ENCODE data around the gene TES.
"Not testable (repeated sequence)": the region's sequence is repeated elsewhere in the genome, so short reads cannot be mapped to it uniquely, and the experiment has no call there.

Gene TES

DNA sequence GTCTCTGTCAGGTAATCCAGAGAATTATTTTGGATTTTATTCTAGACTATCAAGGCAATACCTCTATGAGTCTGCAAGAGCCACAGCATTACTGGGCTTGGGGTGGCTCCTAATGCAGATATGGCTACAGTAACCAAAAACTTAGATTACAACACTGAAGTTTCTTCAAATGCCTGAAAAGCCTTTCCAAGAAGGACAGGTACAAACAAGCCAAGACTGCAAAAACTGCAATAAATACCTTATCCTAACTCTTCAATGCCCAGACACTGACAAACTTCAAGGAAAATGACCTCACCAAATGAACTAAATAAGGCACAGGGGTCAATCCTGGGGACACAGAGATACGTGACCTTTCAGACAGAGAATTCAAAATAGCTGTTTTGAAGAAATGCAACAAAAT is 82.0 kb downstream of the TES start:
- no peak for DNase-seq

DNA sequence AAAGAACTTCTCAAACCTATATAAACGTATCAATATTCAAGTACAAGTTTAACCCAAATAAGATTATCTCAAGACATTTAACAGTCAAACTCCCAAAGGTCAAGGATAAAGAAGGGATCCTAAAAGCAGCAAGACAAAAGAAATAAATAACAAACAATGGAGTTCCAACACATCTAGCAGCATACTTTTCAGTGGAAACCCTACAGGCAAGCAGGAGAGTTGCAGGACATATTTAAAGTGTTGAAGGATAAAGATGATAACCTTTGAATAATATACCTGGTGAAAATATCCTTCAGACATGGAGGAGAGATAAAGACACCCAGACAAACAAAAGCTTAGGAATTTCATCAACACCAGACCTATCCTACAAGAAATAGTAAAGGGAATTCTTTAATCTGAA is 82.8 kb downstream of the TES start:
- no peak for DNase-seq

- no peak for DNase-seq
Observed at GRCh38 chr7:116293633-116294032, 83.3 kb downstream of the TES start.

DNA sequence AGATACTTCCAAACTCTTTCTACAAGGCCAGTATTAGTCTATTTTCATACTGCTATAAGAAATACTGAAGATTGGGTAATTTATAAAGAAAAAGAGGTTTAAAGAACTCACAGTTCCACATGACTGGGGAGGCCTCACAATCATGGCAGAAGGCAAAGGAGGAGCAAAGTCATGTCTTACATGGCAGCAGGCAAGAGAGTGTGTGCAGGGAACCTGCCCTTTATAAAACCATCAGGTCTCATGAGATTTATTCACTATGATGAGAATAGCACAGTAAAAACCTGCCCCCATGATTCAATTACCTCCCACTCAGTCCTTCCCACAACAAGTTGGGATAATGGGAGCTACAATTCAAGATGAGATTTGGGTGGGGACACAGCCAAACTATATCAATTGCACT is 85.6 kb downstream of the TES start:
- not testable (repeated sequence) for DNase-seq

DNA sequence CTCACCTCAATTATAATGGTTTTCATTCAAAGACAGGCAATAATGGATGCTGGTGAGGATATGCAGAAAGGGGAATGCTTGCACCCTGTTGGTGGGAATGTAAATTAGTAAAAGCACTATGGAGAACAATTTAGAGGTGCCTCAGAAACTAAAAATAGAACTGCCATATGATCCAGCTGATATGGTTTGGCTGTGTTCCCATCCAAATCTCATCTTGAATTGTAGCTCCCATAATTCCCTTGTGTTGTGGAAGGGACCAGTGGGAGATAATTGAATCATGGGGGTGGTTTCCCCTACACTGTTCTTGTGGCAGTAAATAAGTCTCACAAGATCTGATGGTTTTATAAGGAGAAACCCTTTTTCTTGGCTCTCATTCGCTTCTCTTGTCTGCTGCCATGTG is 87.7 kb downstream of the TES start:
- DNase-seq, result no peak

DNA sequence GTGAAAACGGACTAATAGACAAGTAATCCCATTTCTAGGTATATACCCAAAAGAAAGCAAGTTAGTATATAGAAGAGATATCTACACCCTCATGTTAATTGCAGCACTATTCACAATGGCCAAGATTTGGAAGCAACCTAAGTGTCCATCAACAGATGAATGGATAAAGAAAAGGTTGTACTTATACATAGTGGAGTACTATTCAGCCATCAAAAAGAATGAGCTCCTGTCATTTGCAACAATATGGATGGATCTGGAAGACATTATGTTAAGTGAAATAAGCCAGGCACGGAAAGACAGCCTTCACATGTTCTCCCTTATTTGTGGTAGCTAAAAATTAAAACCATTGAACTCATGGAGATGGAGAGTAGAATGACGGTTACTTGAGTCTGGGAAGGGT is 88.2 kb downstream of the TES start:
- no peak for DNase-seq

DNA sequence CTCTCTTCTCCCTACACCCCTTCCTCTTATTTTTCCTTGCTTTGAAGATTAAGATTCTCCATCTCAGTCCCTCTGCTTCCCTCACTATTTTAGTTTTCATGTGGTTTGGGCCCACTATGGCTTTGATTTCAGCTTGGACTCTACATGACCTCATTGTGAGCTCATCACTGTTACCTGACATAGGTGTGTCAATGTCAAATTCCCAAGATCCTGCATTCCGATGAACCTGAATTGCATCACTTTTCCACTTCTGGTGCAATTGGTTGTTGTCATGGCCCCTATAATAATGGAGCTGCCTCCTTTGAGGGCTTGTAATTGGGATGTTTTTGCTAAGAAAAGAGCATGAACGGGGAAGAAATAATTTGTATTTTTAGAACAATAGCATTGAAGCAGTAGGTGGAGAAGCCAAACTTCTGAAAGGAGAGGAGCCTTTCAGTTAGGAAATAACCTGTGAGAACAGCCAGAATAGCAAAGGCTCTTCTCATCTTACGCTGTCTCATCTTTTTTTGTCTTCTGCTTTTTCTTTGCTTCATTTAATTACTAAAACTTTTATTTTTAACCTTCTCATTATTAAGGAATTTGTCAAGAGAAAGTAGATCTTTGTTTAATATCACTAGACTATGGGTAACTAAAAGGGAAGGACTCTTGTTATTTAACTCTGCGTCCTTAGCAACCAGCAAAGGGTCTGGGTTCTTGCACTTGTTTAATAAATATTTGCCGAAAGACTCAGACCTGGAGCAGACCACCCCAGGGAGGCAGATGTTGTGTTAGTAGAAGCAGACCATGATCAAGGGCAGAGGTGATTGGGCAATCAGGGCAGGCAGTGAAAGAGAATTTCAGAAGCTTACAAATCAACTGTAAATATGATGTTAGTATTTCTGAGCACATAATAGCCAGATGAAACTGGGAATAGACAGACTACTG is 95.4 kb downstream of the TES start:
- no peak for DNase-seq

DNA sequence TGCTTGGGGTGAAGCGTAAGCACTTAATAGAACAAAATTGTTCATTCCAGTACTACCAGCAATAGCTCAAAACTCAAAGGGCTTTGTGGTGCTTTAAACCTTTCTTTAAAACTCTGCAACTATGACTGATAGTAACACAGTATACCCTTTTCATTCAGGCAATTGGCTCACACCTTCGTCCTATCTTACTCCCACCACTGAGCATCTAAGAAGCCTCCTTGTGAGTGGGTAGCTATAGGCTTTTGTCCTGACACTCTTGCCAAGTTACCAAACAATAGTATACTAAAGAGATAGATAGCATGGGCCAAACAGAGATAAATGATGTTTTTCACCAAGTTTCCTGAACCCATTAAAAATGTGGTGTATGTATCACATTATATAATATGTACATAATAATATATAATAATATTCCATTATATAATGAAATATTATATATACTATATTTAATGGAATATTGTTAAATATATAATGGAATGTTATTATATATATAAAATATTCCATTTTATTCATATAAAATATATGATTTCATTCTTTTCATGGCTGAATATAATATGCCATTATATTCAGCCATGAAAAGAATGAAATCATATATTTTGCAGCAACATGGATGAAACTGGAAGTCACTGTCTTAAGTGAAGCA is 96.2 kb downstream of the TES start:
- no peak for DNase-seq

DNA sequence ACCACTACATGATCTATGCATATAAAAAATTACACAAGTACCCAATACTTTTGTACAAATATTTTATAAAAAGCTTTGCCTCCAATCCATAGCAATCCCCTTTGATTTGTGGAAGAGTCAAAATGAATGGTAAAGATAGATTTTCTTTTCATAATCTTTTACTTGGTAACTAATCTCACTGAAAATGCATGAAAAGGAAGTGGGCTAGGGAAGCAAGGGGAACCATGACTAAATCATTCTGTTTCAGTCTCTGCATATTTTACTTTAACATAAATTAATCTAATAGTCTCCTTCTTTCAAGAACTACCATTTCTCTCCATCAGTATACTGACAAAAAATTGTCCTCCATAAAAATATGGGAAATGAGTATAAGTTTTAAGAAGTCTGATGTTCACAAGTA is 96.9 kb downstream of the TES start:
- DNase-seq, result no peak

Data from effector CD8-positive, alpha-beta T cell (primary cell).